Endothelial cell of umbilical vein (primary cell): Measurements from ENCODE around the gene CHST3.

ENCODE experiments used
- EZH2 ChIP-seq: IDR thresholded peaks from 2 replicates; pipeline ENCODE4 v1.6.1; 2012; ENCODE audit warnings: borderline replicate concordance, low read depth, mild to moderate bottlenecking, moderate library complexity, low read length, inconsistent platforms; ENCODE audit not compliant: severe bottlenecking
- MYC ChIP-seq: IDR thresholded peaks from one replicate; pipeline ENCODE4 v1.6.1; 2011; ENCODE audit warnings: mild to moderate bottlenecking, low read depth, low read length
- POLR2A ChIP-seq: IDR thresholded peaks from 2 replicates; pipeline ENCODE4 v1.6.1; 2012; ENCODE audit warnings: low read depth, mild to moderate bottlenecking, control low read depth, low read length
- POLR2AphosphoS5 ChIP-seq: IDR thresholded peaks from 2 replicates; pipeline ENCODE4 v1.6.1; 2012; ENCODE audit warnings: low read depth, mild to moderate bottlenecking, control low read depth, low read length, moderate library complexity; ENCODE audit not compliant: insufficient read depth
- TF ChIP-seq, protein P1 (sequence below), 2 donors: IDR thresholded peaks; 1 replicate in 1 of 2; 2 replicates in 1 of 2; pipeline ENCODE4 v1.5.1; 2011; ENCODE audit warnings: low read length in 2 of 2, mild to moderate bottlenecking in 2 of 2, moderate library complexity in 2 of 2, control low read depth in 1 of 2, inconsistent platforms in 1 of 2, low read depth in 1 of 2; ENCODE audit not compliant: insufficient read depth in 1 of 2; ENCODE audit errors: extremely low read depth in 1 of 2
- TF ChIP-seq, protein P2 (sequence below): IDR thresholded peaks from 2 replicates; pipeline ENCODE4 v1.6.1; 2011; ENCODE audit not compliant: insufficient read depth, insufficient read length

DNA sequence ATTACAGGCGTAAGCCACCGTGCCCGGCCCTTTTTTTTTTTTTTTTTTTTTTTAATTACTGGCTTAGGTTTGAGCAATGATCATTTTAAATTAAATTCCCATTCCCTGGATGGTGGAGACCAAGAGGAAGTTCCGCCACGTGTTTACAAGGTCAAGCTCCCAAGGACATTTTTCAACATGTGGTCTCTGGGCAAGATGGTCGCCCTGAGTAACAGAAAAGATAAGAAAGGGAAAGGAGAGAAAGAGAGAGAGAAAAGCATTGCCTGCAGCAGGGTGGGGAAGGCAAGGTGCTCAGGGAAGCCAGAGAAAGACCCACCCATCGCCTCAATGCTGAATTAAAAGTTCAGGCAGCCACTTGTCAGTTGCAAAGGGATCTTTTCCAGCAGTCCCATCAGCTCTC lies 45.2 kb upstream of the CHST3 start:
- TF ChIP-seq POLR2AphosphoS5 (no peak), POLR2A (no peak), EZH2 (no peak), MYC (no peak)
- TF ChIP-seq, protein P1, sequence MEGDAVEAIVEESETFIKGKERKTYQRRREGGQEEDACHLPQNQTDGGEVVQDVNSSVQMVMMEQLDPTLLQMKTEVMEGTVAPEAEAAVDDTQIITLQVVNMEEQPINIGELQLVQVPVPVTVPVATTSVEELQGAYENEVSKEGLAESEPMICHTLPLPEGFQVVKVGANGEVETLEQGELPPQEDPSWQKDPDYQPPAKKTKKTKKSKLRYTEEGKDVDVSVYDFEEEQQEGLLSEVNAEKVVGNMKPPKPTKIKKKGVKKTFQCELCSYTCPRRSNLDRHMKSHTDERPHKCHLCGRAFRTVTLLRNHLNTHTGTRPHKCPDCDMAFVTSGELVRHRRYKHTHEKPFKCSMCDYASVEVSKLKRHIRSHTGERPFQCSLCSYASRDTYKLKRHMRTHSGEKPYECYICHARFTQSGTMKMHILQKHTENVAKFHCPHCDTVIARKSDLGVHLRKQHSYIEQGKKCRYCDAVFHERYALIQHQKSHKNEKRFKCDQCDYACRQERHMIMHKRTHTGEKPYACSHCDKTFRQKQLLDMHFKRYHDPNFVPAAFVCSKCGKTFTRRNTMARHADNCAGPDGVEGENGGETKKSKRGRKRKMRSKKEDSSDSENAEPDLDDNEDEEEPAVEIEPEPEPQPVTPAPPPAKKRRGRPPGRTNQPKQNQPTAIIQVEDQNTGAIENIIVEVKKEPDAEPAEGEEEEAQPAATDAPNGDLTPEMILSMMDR (IDR thresholded peaks at IDR 0.05; ENCODE audit: extremely low read depth in 1 of 2, insufficient read depth in 1 of 2, low read depth in 1 of 2, low read length in 2 of 2), result no peak
- TF ChIP-seq, protein P2, sequence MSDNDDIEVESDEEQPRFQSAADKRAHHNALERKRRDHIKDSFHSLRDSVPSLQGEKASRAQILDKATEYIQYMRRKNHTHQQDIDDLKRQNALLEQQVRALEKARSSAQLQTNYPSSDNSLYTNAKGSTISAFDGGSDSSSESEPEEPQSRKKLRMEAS, result no peak
